ENCODE results near the gene INPP5J. TPM values are rescaled to one million over a fixed set of nuclear protein-coding genes. Genes with fewer than 3 reads are reported as not detected.
"Not testable (repeated sequence)": the region's sequence is repeated elsewhere in the genome, so short reads cannot be mapped to it uniquely, and the experiment has no call there.

INPP5J gene
- total and polyA plus RNA-seq, 7 donors: 1.1 to 15.3 (median 2.2) TPM

DNA sequence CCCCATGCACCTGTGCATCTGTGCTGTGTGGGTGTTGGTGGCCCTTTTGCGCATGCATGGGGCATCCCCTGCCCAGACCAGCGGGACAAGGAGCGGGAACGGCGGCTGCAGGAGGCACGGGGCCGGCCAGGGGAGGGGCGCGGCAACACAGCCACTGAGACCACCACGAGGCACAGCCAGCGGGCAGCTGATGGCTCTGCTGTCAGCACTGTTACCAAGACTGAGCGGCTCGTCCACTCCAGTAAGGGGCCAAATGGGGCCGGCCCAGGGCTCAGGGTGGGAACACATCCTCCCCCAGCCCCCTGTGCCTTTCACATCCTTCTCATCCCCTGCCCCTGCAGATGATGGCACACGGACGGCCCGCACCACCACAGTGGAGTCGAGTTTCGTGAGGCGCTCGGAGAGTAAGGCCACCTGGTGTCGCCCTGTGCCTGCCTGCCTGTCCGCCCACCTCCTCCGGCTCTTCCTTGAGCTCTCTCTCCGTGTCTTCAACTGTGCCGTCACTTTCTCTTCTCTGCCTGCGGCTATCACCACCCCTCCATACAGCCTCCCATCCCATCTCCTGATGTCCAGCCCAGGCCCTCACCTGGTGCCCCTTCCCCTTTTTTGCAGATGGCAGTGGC, 26.0 kb upstream of the INPP5J start:
- 90 to 94% methylated on average over 27 of the region's 27 CpGs for WGBS, 2 donors
- Histone ChIP-seq H3K27ac (peak overlapping the region; percentile 96 to 100 (median 99)), H3K4me3 (peak overlapping the region in 2 of 4 donors; percentile 75), H3K9me3 (no peaks in the 10 kb centered on the region), H3K27me3 (no peaks in the 10 kb centered on the region), H3K4me1 (peaks cover 0 to 92% (median 80%) of the 10 kb centered on the region in 4 donors), H3K36me3 (peaks cover 65 to 95% (median 76%) of the 10 kb centered on the region in 4 donors)
- intact Hi-C loops (cut with DNase I): no loop called here
- TF ChIP-seq POLR2AphosphoS5 (IDR thresholded peaks at IDR 0.05) (peak in 1 of 4 donors; percentile 6), EP300 (IDR thresholded peaks at IDR 0.05) (no peak), POLR2A (IDR thresholded peaks at IDR 0.05) (no peak)
- TF ChIP-seq, protein P1, sequence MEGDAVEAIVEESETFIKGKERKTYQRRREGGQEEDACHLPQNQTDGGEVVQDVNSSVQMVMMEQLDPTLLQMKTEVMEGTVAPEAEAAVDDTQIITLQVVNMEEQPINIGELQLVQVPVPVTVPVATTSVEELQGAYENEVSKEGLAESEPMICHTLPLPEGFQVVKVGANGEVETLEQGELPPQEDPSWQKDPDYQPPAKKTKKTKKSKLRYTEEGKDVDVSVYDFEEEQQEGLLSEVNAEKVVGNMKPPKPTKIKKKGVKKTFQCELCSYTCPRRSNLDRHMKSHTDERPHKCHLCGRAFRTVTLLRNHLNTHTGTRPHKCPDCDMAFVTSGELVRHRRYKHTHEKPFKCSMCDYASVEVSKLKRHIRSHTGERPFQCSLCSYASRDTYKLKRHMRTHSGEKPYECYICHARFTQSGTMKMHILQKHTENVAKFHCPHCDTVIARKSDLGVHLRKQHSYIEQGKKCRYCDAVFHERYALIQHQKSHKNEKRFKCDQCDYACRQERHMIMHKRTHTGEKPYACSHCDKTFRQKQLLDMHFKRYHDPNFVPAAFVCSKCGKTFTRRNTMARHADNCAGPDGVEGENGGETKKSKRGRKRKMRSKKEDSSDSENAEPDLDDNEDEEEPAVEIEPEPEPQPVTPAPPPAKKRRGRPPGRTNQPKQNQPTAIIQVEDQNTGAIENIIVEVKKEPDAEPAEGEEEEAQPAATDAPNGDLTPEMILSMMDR (IDR thresholded peaks at IDR 0.05): no peak
- DNase-seq: no peak

DNA sequence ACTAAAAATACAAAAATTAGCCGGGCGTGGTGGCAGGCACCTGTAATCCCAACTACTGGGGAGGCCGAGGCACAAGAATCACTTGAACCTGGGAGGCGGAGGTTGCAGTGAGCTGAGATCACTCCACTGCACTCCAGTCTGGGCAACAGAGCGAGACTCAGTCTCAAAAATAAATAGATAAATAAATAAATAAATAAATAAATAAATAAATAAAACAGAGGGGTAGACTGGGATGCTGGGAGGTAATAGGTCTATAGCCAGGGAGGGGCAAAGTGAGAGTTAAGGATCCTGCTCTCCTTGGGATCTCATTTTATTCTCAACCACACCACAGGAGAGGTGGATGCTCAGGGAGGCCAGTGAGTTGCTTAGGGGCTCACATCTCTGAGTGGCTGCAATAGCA, 25.2 kb upstream of the INPP5J start:
- Histone ChIP-seq H3K36me3 (peaks cover 63 to 88% (median 69%) of the 10 kb centered on the region in 4 donors), H3K4me3 (peak overlapping the region in 1 of 4 donors; percentile 11), H3K27ac (peak overlapping the region; percentile 96 to 100 (median 99)), H3K4me1 (peaks cover 0 to 96% (median 84%) of the 10 kb centered on the region in 4 donors)
- intact Hi-C loops (cut with DNase I); DNase-seq; H3K9me3 ChIP-seq; H3K27me3 ChIP-seq: not testable (repeated sequence)
- 82 to 96% methylated on average over 5 of the region's 5 CpGs for WGBS, 2 donors
- TF ChIP-seq POLR2AphosphoS5 (IDR thresholded peaks at IDR 0.05): peak in 1 of 4 donors; percentile 5

DNA sequence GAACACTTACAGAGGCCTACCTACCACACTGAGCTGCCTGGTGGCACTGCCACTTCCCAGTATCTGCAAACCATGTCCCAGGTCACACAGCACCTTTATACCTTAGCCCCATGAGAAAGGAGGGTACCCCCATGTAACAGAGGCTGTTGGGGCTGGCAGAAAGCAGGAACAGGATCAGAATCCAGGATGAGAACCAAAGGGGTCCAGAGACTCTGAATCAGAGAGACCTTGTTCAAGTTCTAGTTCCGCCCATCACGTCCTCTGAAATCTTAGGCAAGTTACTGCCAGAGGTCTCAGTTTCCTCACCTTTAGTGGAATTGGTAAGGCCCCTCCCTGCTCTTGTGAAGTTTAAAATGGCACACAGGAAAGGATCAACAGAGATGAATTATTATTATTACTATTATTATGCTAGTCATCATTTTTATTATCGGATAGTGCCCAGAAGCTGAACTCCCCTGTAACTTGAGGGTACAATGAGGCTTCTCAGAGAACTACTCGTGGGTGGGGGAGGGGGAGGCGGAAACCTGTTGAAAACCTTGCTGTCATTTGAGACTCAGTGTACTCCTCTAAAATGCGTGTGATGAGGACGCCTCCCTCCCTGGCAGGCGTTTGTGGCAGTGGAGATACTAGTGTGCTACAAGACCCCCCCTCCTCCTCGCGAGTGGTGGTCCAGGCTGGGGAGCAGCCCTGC, 24.7 kb upstream of the INPP5J start:
- Histone ChIP-seq H3K4me3 (peak overlapping the region in 2 of 4 donors; percentile 11 to 16), H3K4me1 (peaks cover 0 to 96% (median 88%) of the 10 kb centered on the region in 4 donors), H3K27me3 (no peaks in the 10 kb centered on the region), H3K9me3 (no peaks in the 10 kb centered on the region), H3K36me3 (peaks cover 66 to 86% (median 71%) of the 10 kb centered on the region in 4 donors), H3K27ac (peak overlapping the region; percentile 96 to 100 (median 99))
- TF ChIP-seq EP300 (IDR thresholded peaks at IDR 0.05): no peak
- TF ChIP-seq, protein P1 (IDR thresholded peaks at IDR 0.05): no peak
- no peak for TF ChIP-seq POLR2AphosphoS5 (IDR thresholded peaks at IDR 0.05)
- no peak for TF ChIP-seq POLR2A (IDR thresholded peaks at IDR 0.05)
- no peak for DNase-seq
- intact Hi-C loops (cut with DNase I): no loop called here
- WGBS, 2 donors: 89 to 91% methylated on average over 10 of the region's 10 CpGs

DNA sequence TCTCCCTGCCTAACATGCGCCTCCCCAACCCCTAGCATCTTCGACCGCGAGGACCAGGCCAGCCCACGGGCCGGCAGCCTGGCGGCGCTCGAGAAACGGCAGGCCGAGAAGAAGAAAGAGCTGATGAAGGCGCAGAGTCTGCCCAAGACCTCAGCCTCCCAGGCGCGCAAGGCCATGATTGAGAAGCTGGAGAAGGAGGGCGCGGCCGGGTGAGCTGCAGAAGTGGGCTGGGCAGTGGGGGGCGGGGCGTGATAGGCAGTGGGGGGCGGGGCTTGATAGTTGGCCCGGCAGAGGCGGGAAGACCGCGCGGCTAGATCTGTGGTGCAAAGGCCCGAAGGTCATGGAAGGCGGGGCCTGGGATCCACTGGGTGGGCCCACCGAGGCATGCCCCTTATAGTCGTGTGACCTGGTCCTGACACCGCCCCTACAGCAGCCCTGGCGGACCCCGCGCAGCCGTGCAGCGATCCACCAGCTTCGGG, 24.1 kb upstream of the INPP5J start:
- Histone ChIP-seq H3K4me3 (peak overlapping the region in 2 of 4 donors; percentile 11 to 16), H3K36me3 (peaks cover 68 to 87% (median 71%) of the 10 kb centered on the region in 4 donors), H3K27ac (peak overlapping the region; percentile 96 to 100 (median 99)), H3K4me1 (peaks cover 0 to 97% (median 92%) of the 10 kb centered on the region in 4 donors), H3K27me3 (no peaks in the 10 kb centered on the region), H3K9me3 (no peaks in the 10 kb centered on the region)
- WGBS, 2 donors: 57 to 73% methylated on average over 36 of the region's 36 CpGs
- DNase-seq: peak; percentile 92
- intact Hi-C loops (cut with DNase I): no loop called here
- TF ChIP-seq EP300 (IDR thresholded peaks at IDR 0.05) (no peak), POLR2AphosphoS5 (IDR thresholded peaks at IDR 0.05) (peak; percentile 73 to 78 (median 75))

DNA sequence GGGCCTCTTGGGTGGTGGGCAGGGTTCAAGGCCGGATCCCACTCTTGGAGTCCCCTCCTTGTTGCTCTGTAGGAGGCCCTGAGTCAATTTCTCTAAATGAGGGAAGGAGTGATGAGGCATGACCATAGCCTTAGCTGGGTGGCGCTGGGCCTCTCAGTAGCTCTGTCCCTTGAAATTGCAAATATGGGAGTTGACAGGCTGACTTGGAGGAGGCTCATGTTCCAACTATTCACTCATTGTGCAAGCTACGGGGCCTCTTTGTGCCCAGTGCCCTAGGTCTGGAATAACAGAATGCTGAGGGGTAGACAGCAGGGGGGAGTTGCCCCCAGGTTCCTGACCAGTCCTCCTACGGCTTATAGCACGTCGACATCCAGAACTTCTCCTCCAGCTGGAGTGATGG, 23.4 kb upstream of the INPP5J start:
- H3K4me1 ChIP-seq: peaks cover 0 to 98% (median 96%) of the 10 kb centered on the region in 4 donors
- TF ChIP-seq EP300 (IDR thresholded peaks at IDR 0.05) (no peak), POLR2A (IDR thresholded peaks at IDR 0.05) (no peak), POLR2AphosphoS5 (IDR thresholded peaks at IDR 0.05) (peak in 2 of 4 donors; percentile 24 to 26)
- TF ChIP-seq, protein P1 (IDR thresholded peaks at IDR 0.05): no peak
- no peak for DNase-seq
- H3K27ac ChIP-seq: peak overlapping the region; percentile 96 to 100 (median 99)
- H3K4me3 ChIP-seq: peak overlapping the region in 1 of 4 donors; percentile 11
- H3K36me3 ChIP-seq: peaks cover 66 to 87% (median 68%) of the 10 kb centered on the region in 4 donors
- H3K27me3 ChIP-seq: no peaks in the 10 kb centered on the region
- 95 to 97% methylated on average over 6 of the region's 6 CpGs for WGBS, 2 donors
- H3K9me3 ChIP-seq: no peaks in the 10 kb centered on the region
- intact Hi-C loops (cut with DNase I): no loop called here

Data from sigmoid colon (tissue), 7 donors.